ENCODE results near the gene DOCK4. TPM values are rescaled to one million over a fixed set of nuclear protein-coding genes. Genes with fewer than 3 reads are reported as not detected.

DOCK4 gene
- polyA plus RNA-seq, 1 donor (not counting 4 experiments of a cell fraction or from before 2014, with no cell fraction given), result 13.9 TPM

- H3K4me2 ChIP-seq (ENCODE audit: control insufficient read depth, extremely low read depth, insufficient read depth, low read depth, low read length), result no peak overlapping the region
- H4K20me1 ChIP-seq (ENCODE audit: control insufficient read depth, extremely low read depth, insufficient read depth, low read length), result no peaks in the 10 kb centered on the region
- no peaks in the 10 kb centered on the region for H3K4me1 ChIP-seq (ENCODE audit: control insufficient read depth, extremely low read depth, insufficient read depth, low read length)
- H3K79me2 ChIP-seq (ENCODE audit: control insufficient read depth, insufficient read depth, low read length), result no peaks in the 10 kb centered on the region
- no peak overlapping the region for H3K9ac ChIP-seq (ENCODE audit: control insufficient read depth, extremely low read depth, insufficient read depth, low read length)
- H3K9me1 ChIP-seq (ENCODE audit: control insufficient read depth, extremely low read depth, insufficient read depth, low read length), result no peaks in the 10 kb centered on the region
- dilution Hi-C loops (cut with MboI; ENCODE audit: extremely low pct_ligation_motif_present, low sequenced_read_pairs), result loop anchor here (25.0 kb wide), 1 partner anchor 110 kb away; no protein-coding TSS in a partner anchor
- no peak overlapping the region for H3K27ac ChIP-seq (ENCODE audit: control insufficient read depth, insufficient read depth, low read length)
- DNase-seq (ENCODE audit: low read depth, low spot score), result no peak
- no peak for TF ChIP-seq EZH2 (IDR thresholded peaks at IDR 0.05; ENCODE audit: low read length)
- TF ChIP-seq CTCF (optimal IDR thresholded peaks at IDR 0.05 in 1 of 3, IDR thresholded peaks at IDR 0.05 in 1 of 3, conservative IDR thresholded peaks at IDR 0.05 in 1 of 3; ENCODE audit: extremely low read depth in 1 of 3, insufficient read depth in 2 of 3, low read length in 3 of 3), result no peak
- H3K36me3 ChIP-seq (ENCODE audit: control insufficient read depth in 2 of 2, extremely low read depth in 1 of 2, insufficient read depth in 2 of 2, low read length in 2 of 2), result peaks cover 2 to 5% of the 10 kb centered on the region in 2 experiments
- H2AFZ ChIP-seq (ENCODE audit: control insufficient read depth, low read length), result no peak overlapping the region
- no peak overlapping the region for H3K4me3 ChIP-seq (ENCODE audit: control insufficient read depth in 2 of 3, extremely low read depth in 1 of 3, insufficient read depth in 2 of 3, low read depth in 1 of 3, low read length in 3 of 3)
- no peak for FAIRE-seq
- H3K9me3 ChIP-seq (ENCODE audit: control insufficient read depth, low read depth, low read length), result no peaks in the 10 kb centered on the region
- no peaks in the 10 kb centered on the region for H3K27me3 ChIP-seq (ENCODE audit: control insufficient read depth, extremely low read depth, insufficient read depth, low read length)
Measured at GRCh38 chr7:111872450-111873325, 333.5 kb downstream of the DOCK4 start.

- H3K4me2 ChIP-seq (ENCODE audit: control insufficient read depth, extremely low read depth, insufficient read depth, low read depth, low read length), result no peak overlapping the region
- no peak overlapping the region for H3K4me3 ChIP-seq (ENCODE audit: control insufficient read depth in 2 of 3, extremely low read depth in 1 of 3, insufficient read depth in 2 of 3, low read depth in 1 of 3, low read length in 3 of 3)
- H3K9me1 ChIP-seq (ENCODE audit: control insufficient read depth, extremely low read depth, insufficient read depth, low read length), result no peaks in the 10 kb centered on the region
- H3K4me1 ChIP-seq (ENCODE audit: control insufficient read depth, extremely low read depth, insufficient read depth, low read length), result no peaks in the 10 kb centered on the region
- no peaks in the 10 kb centered on the region for H4K20me1 ChIP-seq (ENCODE audit: control insufficient read depth, extremely low read depth, insufficient read depth, low read length)
- dilution Hi-C loops (cut with MboI; ENCODE audit: extremely low pct_ligation_motif_present, low sequenced_read_pairs), result loop anchor here (25.0 kb wide), 1 partner anchor 109 kb away; no protein-coding TSS in a partner anchor
- no peak for TF ChIP-seq EZH2 (IDR thresholded peaks at IDR 0.05; ENCODE audit: low read length)
- no peak for TF ChIP-seq CTCF (optimal IDR thresholded peaks at IDR 0.05 in 1 of 3, IDR thresholded peaks at IDR 0.05 in 1 of 3, conservative IDR thresholded peaks at IDR 0.05 in 1 of 3; ENCODE audit: extremely low read depth in 1 of 3, insufficient read depth in 2 of 3, low read length in 3 of 3)
- H3K79me2 ChIP-seq (ENCODE audit: control insufficient read depth, insufficient read depth, low read length), result no peaks in the 10 kb centered on the region
- H3K36me3 ChIP-seq (ENCODE audit: control insufficient read depth in 2 of 2, extremely low read depth in 1 of 2, insufficient read depth in 2 of 2, low read length in 2 of 2), result peaks cover 2 to 5% of the 10 kb centered on the region in 2 experiments
- H2AFZ ChIP-seq (ENCODE audit: control insufficient read depth, low read length), result no peak overlapping the region
- FAIRE-seq (peak; percentile 26), DNase-seq (ENCODE audit: low read depth, low spot score) (no peak)
- no peaks in the 10 kb centered on the region for H3K27me3 ChIP-seq (ENCODE audit: control insufficient read depth, extremely low read depth, insufficient read depth, low read length)
- H3K9me3 ChIP-seq (ENCODE audit: control insufficient read depth, low read depth, low read length), result no peaks in the 10 kb centered on the region
- H3K27ac ChIP-seq (ENCODE audit: control insufficient read depth, insufficient read depth, low read length), result no peak overlapping the region
- H3K9ac ChIP-seq (ENCODE audit: control insufficient read depth, extremely low read depth, insufficient read depth, low read length), result no peak overlapping the region
Measured at GRCh38 chr7:111871283-111871682, 334.9 kb downstream of the DOCK4 start.
